Measurements from ENCODE around the gene PKNOX2. TPM values are rescaled to one million over a fixed set of nuclear protein-coding genes. Genes with fewer than 3 reads are reported as not detected.
"Not testable (repeated sequence)": the region's sequence is repeated elsewhere in the genome, so short reads cannot be mapped to it uniquely, and the experiment has no call there.

Gene PKNOX2
- total RNA-seq, 1 donor from 2014 or later = 12.3 TPM

DNA sequence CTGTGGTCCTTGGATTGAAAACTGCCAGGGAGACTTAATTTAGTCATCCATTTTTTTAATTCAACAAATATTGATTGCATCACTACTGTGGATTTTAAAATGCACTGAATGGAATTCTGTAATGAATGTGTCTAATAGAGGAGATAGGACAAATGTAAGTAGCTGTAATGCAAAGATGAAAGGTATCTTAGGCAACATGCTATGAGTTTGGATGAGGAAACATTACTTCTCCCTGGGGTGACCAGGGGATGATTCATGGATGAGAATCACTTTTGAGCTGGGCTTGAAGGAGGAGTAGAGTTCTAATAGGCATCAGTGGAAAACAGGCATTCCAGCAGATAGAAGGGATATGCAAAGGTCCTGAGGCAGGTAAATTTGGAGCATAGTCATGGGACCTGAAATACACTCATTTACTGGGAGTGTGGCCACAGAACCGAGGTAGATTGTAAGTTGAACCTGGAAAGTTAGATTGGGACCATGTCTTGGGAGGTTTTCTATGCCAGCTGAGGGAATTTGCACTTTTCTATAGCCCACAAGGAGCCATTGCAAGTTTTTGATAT is 43.4 kb downstream of the PKNOX2 start:
- no peak for DNase-seq

DNA sequence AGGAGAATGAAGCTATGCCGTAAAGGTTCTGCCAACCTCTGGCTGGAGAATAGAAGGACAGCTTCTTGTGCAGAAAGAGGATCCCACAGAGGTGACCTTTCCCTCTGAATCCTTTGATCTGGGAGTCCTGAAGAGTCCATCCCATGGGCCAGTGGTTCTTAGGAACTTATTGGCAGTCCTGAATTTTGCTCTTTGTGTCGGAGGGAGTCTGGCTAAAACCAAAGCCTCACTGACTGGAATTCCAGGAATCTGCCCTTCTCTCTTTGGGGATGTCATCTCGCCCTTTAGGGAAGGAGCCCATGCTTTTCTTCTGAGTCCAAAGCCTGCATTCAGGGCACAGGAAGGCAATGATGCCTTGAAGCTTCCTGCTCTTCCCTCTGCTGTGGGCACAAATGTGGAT is 45.5 kb downstream of the PKNOX2 start:
- no peak for DNase-seq

DNA sequence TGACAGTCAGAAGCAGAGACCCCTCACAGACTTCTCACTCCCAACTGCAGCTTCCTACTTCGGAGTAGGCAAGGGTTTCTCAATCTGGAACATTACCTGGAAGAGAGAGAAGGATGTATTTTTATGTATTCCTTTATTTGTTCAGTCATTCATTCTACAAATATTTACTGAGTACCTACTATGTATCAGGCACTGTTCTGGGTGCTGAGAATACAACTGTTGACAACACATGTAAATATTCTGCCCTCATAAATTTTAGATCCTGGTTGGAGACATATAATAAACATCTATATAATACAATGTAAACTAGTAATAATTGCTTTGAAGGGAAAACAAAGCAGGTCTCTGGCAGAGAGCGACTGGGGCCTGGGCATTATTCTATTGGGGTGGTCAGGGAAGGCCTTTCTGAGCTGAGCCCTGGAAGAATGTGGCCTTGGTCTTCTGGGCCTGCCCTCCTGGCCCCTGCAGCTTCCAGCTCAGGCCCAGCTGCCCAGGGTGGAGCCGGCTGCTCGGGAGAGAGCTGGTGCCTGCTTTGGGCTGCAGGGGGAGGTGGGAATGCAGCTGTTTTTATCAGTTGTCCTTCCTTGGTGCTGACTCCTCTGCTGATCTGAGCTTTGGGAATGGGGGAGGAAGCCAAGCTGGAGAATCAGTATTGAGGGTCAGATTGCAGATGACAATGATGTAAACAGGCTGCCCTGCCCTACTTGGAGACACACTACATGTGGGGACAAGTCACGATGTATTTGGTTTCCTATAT is 46.8 kb downstream of the PKNOX2 start:
- DNase-seq = peak; percentile 94

DNA sequence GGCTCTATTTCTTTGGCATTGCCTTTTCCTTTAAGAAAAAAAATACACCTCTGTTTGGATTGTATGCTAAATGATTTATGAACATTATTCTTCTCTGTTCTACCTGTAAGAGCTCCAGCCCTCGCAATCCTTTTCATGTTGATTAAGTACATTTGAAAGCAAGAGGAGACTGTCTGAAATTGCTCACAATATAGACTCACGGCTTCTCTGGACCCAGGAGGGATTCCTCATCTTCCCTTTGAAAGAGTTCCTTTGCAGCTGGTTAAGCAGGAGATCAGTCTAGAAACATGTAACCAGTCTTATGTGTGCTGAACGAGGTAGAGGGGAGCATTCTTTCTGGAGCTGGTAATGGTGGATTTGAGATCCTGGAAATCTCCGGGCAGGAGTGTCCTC is 47.4 kb downstream of the PKNOX2 start:
- DNase-seq = no peak

DNA sequence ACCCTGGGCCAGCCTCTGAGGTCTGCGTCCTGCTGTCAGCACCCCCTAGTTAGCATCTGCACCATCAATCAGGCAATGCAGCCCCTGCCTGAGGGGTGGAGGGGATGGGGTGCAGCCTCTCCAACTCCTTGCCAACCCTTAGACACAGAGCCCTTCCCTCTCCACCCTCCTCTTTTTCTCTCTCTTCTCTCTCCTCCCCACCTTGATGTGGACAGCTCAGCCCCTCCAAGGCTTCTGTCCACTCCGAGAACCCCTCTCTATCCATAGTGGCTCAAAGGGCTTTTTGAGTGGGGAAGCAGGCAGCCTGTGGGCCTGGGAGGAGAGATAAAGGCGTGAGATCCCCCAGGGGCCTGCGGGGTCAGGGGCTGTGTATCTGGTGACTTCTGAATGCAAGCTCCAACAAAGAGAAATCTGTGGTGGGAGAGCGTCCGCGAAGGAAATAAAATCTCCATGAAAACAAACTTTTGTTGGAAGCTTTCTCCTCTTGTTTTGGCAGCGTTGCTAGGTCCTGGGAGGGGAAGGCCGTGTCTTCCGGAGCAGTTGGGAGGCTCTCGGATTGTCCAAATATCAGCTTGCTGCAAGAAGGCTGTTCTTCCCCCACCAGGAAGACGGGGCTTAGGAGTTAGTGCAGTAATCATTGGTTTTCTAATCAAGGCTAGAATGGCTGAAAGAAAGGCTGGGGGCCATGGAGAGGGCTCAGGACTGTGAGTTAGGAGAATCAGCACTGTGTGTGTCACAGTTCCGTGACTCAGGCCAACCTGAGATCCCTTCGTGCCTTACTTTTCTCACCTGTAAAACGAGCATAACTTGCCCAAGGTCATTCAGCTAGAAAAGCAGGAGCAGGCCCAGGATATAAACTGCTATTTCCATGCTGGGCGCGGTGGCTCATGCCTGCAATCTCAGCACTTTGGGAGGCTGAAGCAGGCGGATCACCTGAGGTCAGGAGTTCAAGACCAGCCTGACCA is 50.3 kb downstream of the PKNOX2 start:
- DNase-seq = peak; percentile 92

DNA sequence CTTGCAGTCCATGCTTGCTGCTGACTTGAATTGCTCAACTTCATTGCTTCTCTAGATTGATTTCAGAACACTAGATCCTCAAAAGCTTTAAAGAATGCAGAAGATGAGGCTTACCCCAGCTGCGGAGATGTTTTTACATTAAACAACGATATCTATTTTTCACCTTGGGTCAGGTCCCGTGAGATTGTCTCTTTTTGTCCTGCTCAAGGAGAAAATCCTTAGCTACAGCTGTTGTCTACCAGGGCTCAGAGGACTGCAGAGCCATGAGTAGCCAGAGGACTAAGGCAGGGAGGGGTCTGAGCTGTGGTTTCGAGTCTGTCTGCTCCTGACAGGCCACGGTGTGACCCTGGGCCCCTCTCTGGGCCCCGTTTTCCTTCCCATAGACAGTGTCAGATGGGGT is 51.4 kb downstream of the PKNOX2 start:
- peak; percentile 54 for DNase-seq

DNA sequence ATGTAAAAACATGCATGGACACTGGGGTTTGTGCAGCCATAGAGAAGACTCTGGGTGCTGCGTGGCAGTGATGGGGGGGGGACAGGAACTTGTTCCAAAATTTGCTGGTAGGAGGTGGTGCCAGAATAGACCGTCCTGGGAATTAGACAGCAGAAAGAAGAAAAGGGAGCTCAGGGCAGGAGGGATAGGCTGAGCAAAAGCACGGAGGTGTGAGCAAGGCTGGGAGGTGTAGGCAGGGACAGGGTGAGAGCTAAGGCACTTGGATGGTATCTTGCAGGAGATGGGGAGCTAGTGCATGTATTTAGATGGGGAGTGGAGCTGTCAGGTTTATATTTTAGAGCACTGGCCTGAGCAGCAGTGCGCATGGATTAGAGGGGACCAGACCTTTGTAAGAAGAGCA is 53.8 kb downstream of the PKNOX2 start:
- DNase-seq = no peak

DNA sequence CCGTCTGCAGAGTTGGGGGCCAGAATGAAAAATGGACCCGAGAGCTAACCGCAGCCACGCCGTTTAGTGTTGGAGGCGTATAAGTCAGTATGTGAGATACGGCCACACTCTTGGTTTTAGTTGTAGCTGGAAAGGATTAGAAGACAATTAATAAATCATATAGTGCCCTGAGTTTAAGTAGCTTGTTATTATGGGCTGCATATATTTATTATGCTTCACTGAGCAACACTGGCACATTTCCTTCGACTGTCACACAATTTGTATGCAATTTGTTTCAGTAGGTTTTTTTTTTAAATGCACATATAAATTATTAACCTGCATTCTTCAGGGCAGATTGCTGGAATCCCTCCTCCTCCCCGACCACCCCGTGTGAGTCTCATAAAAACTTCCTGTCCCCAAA is 56.9 kb downstream of the PKNOX2 start:
- DNase-seq = no peak

DNA sequence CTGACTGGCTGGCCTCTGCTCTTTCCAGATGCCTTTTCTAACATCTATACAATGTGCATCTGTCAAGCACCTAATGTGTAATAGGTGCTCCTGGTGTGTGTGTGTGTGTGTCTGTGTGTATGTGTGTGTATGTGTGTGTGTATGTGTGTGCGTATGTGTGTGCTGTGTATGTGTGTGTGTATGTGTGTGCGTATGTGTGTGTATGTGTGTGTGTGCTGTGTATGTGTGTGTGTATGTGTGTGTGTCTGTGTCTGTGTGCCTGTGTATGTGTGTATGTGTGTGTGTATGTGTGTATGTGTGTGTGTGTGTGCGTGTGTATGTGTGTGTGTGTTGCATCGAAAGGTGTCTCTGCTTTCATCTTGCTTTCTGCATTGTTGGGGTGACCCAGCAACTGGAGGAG is 57.9 kb downstream of the PKNOX2 start:
- DNase-seq = no peak

DNA sequence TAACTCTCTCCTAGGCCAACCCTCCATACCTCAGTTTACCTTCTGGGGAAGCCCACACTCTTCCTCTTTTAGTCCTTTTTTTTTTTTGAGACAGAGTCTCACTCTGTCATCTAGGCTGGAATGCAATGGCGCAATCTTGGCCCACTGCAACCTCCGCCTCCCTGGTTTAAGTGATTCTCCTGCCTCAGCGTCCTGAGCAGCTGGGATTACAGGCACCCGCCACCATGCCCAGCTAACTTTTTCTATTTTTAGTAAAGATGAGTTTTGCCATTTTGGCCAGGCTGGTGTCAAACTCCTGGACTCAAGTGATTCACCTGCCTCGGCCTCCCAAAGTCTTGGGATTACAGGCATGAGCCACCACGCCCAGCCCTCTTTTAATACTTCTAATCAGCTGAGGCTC is 58.6 kb downstream of the PKNOX2 start:
- not testable (repeated sequence) for DNase-seq

DNA sequence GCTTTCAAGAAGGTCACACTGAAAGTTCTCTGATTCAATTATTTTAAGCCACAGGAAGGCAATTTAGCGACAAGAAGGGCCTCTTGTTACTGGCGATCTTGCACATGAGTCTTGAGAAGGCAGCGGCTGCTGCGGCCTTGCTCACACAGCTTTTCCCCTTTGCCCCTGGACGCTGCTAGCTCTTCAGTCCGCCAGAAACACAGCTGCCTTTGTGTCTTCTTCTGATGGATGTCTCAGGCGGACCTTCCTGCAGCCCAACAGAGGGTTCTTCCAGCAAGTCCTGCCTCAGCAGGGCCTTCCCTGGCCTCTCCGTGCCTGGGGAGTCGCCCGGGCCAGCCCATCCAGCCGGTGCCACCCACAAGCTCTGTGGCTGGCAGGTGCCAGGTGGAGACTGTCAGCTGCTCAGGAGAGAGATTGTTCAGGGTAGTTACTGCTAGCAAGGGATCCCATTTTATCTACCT is 59.4 kb downstream of the PKNOX2 start:
- no peak for DNase-seq

DNA sequence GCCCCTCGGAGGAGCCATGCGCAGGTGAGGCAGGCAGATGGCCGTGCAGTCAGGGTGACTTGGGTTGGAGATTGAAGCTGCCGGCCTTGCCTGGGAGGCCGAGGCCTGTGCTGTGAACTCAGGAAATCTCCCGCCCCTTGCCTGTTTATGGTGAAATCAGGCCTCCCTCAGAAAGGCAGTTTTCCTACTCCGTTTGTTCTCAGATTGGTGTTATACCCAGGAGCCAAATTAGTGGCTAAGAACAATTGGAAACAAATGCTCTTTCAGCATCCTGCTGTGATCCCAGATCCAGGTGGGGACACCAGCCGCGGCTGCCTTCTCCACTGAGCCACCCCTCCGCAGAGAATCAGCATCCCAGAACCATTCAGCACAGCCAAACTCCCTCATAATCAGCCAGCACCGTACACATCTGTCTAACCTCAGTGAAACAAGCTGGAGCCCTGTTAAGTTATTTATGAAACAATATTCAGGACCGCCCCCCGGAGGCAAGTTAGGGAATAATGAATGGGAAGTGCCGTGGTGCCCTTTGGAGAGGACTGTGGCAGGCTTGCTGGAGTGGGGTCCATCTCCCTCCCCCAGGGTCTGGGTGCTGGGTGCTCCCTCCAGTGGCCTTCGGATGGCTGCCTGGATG is 60.0 kb downstream of the PKNOX2 start:
- DNase-seq = peak; percentile 79

DNA sequence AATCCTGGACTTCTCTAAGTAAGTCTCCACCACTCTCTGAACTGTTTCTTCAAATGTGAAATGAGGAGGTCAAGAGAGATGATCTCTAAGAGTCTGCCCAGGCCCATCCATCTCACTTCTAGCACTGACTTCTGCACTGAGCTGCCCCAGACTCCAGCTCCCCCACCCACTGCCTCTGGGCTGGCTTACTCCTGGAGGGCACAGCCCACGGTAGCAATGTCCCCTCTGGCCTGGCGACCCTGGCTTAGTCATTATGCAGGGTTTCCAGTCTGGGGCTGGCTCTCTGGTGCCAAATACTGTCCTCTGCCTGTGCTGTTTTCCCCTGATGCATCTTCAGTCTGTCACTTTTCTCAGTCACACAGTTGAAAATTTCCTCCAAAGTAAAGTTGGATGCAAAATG is 60.9 kb downstream of the PKNOX2 start:
- no peak for DNase-seq

DNA sequence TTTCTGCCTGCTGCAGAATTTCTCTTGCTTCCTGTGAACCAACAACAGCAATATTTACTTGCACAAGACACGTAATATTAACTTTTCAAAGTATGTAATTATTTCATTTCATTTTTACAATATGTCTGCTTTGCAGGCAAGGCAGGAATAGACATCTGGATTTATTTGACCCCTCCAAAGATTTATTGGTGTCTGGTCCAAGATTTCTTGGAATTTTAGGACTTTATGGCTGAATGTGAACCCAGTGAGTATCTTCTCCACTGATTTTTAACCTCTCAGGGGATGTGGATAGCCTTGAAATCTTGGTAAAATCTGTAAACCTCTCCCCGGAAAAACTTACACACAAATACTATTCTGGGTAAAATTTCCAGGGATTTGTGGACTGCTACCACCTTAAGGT is 61.5 kb downstream of the PKNOX2 start:
- no peak for DNase-seq

DNA sequence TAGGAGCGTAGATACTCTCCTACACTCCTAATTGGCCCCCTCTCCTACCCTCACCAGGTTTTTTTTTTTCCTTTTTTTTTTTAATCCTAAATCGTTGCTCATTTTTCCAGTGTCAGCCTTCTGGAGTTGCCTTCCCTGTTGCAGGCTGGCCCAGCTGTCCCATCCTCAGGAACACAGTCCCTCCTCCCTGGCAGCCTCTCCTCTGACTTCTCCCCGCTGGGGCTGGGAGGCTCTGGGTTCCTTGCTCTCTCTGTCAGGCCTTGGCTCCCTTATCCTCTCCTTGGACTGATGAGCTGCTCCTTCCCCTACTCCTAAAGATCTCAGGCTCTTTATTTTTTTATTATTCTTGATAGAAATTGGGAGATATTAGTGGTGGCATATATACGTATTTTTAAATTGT is 62.2 kb downstream of the PKNOX2 start:
- no peak for DNase-seq

DNA sequence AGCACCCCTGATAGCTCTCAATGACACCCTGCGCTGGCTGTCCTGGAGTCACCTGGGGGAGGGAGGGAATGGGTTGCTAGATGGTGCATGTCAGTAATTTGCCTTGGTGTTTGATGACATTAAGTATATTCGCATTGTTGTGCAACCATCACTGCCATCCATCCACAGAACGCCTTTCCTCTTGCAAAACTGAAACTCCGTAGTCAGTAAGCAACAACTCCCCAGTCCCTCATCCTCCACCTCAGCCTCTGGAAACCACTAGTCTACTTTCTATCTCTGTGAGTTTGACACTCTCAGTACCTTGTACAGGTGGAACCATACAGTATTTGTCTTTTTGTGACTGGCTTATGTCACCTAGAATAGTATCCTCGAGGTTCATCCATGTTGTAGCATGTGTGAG is 62.6 kb downstream of the PKNOX2 start:
- no peak for DNase-seq

DNA sequence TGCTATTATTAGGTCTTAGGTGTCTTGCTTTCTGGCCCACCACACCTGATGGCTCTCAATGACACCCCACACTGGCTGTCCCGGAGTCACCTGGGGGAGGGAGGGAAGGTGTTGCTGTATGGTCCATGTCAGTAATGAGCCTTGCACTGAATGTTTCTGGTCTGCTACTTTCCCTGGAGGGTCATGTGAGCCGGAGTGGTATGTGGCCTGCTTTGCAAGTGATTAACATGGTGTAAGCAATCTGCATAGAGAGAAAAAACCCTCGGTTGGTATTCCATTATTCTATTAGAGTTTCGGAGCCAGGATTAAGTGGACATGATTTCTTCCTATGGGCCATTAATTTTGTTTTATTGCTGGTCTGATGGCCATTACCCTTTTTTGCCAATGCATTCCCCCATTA is 63.9 kb downstream of the PKNOX2 start:
- no peak for DNase-seq

DNA sequence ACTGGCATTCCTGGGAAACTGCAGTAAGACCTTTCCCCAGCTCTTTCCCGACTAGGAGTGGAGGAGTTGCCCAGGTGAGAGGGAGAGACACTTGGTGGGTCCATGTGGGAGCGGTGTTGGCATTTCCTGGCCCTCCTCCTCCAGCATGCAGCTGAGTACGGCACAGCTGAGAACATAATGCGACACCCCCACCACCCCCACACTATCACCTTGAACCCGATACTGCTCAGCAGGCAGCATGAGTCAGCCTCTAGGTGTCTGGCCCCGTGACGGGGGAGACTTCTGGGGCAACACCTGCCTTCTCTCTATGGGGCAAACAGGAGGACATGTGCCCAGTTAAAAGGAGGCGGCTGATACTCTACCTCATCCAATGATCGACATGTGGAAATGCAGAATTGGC is 64.4 kb downstream of the PKNOX2 start:
- no peak for DNase-seq

DNA sequence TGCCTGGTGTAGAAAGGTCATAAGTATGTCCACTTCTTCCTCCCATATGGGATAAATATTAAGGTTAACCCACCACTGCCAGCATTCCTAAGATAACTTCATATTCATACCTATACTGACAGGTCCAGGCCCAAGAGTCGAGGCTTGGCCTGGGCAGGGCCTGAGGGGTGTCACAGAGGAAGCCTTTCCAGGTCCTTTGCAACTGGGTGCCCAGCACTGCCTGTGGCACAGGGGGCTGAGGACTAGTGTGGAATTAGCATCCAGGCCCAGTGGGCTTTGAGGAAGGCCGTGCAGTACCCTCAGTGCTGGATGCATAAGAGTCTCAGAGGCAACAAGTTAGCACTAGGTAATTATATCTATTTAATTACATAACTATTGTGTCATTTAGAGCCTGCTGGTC is 65.4 kb downstream of the PKNOX2 start:
- no peak for DNase-seq

DNA sequence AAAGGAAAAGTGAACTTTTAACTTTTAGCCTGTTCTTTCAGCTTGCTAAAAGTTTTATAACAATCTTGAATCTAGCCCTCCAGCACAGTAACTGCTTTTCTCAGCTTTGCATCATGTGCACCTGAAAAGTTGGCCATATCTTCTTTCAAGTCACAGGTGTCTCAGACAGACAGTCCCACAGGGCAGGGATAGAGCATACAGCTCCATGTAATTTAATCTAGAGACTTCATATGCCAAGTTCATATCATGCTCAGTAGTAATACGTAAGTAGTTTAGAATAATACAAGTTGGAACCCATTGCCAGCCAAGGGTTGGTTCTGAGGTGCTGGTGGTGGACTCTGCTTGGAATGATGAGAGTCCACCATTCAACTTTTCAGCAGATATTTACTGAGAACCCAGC is 68.6 kb downstream of the PKNOX2 start:
- no peak for DNase-seq

DNA sequence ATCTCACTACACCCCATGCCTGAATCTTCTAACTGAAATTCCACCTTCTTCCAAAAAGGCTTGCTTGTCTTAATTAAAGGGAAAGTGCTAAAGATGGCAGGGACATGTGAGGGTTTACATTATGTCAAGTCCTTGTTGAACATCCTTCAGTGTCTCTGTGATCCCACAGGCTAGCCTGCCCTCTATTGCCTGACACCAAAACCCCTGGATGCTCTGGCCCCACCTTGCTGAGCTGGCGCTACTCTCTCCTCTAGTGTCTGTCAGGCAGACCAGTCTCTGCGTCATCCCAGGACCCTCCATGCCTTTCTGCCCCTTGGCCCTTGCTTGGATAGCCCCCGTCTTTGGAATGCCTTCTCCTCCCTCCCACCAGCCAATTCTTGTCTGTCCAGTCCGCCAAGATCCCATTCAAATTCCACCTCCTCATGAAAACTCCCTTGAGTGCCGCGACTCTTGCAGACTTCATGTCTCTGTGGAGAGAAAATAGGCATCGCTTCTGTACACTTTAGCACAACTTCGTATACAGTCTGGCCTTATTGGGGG is 69.3 kb downstream of the PKNOX2 start:
- no peak for DNase-seq

DNA sequence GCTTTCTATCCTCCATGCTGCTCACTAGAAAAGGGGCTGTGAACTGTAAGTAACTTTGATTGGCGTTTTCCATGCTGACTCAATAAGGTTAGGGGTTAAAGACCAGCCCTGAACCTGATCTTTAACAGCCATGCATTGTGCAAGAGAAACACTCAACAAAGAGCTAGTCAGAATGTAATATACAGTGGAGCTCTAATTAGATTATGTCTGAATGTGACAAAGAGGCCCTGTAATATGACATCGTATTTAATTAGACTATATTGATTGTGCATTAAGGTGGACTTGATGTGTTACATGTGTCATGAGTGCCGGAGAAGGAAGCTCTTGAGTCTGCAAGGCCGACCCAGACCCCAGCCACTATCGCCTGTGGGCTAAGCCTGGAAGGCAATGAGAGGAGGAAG is 70.5 kb downstream of the PKNOX2 start:
- no peak for DNase-seq
